Endothelial cell of umbilical vein (primary cell): ENCODE data around the gene MTFMT. TPM values are rescaled to one million over a fixed set of nuclear protein-coding genes. Genes with fewer than 3 reads are reported as not detected.
"Not testable (repeated sequence)": the region's sequence is repeated elsewhere in the genome, so short reads cannot be mapped to it uniquely, and the experiment has no call there.

Experiments
- BruUV-seq: library from RNA; stranded (reverse); fragments of 400-500 nt; replicated peaks from 2 replicates; lab custom pipeline; 2021; lab: Mats Ljungman, UMichigan
- CTCF ChIA-PET: fragments of 300-600, 350-600 bp; sonication (Branson Sonifier 250); formaldehyde crosslinking; loops from one replicate; lab custom pipeline; 2021; ENCODE audit warnings: antibody characterized with exemption, inconsistent platforms; lab: Charles Lee
- POLR2A ChIA-PET: fragments of 300-600, 350-600 bp; sonication (Branson Sonifier 250); formaldehyde crosslinking; loops from one replicate; lab custom pipeline; 2021; ENCODE audit warnings: antibody characterized with exemption, inconsistent platforms; lab: Charles Lee
- DNase-seq: peaks from one replicate; pipeline ENCODE4 v3.0.0-alpha.2; 2011; ENCODE audit warnings: low read depth, low spot score
- FAIRE-seq: peaks from 2 replicates; lab custom pipeline; 2011; peaks lifted over from hg19 to GRCh38; lab: Jason Lieb, UNC
- H2AFZ ChIP-seq: 2 replicates; pipeline ENCODE4 v1.6.0; 2012; ENCODE audit warnings: low read depth, low read length, control low read depth, inconsistent platforms
- H3K27ac ChIP-seq: 2 replicates; pipeline ENCODE4 v1.5.1; 2011; ENCODE audit warnings: low read depth, mild to moderate bottlenecking, control low read depth, low read length, moderate library complexity; ENCODE audit not compliant: insufficient read depth
- H3K27me3 ChIP-seq, 2 experiments: 2 replicates each; pipeline versions ENCODE4 v1.6.0 to v1.6.1; 2011; ENCODE audit warnings: low read length in 2 of 2, mixed read lengths in 1 of 2; ENCODE audit not compliant: control insufficient read depth in 2 of 2, insufficient read depth in 2 of 2
- H3K36me3 ChIP-seq, 2 experiments: 2 replicates in 1 of 2; 3 replicates in 1 of 2; pipeline ENCODE4 v1.5.1; 2011; ENCODE audit warnings: low read length in 2 of 2, mild to moderate bottlenecking in 1 of 2, moderate library complexity in 1 of 2; ENCODE audit not compliant: control insufficient read depth in 2 of 2, insufficient read depth in 2 of 2; ENCODE audit errors: extremely low read depth in 1 of 2
- H3K4me1 ChIP-seq: 3 replicates; pipeline ENCODE4 v1.5.1; 2011; ENCODE audit warnings: mild to moderate bottlenecking, low read length; ENCODE audit not compliant: control insufficient read depth, insufficient read depth; ENCODE audit errors: extremely low read depth
- H3K4me2 ChIP-seq: 2 replicates; pipeline ENCODE4 v1.6.1; 2011; ENCODE audit warnings: low read length, control low read depth, mixed read lengths; ENCODE audit not compliant: insufficient read depth
- H3K4me3 ChIP-seq, 3 experiments: fragments of 200-600 bp in 1 of 3; sonication (generic), shearing (Covaris generic) in 1 of 3; replicated peaks in 1 of 3; 2 replicates each; pipeline ENCODE4 v1.5.1; 2011 to 2016; ENCODE audit warnings: control low read depth in 3 of 3, low read length in 3 of 3, mild to moderate bottlenecking in 2 of 3, inconsistent platforms in 1 of 3, low read depth in 1 of 3, moderate library complexity in 1 of 3; ENCODE audit not compliant: insufficient read depth in 1 of 3
- H3K79me2 ChIP-seq: 2 replicates; pipeline ENCODE4 v1.6.0; 2012; ENCODE audit warnings: low read length, inconsistent platforms; ENCODE audit not compliant: control insufficient read depth, insufficient read depth
- H3K9ac ChIP-seq: replicated peaks from 2 replicates; pipeline ENCODE3; 2011; ENCODE audit warnings: low read length, control low read depth; ENCODE audit not compliant: insufficient read depth; ENCODE audit errors: extremely low read depth
- H3K9me1 ChIP-seq: replicated peaks from 3 replicates; pipeline ENCODE4 v1.6.0; 2011; ENCODE audit warnings: mild to moderate bottlenecking, low read length; ENCODE audit not compliant: control insufficient read depth, insufficient read depth; ENCODE audit errors: extremely low read depth
- H3K9me3 ChIP-seq: replicated peaks from 2 replicates; pipeline ENCODE4 v1.5.1; 2012; ENCODE audit warnings: low read length, inconsistent platforms; ENCODE audit not compliant: control insufficient read depth, insufficient read depth
- H4K20me1 ChIP-seq: replicated peaks from 2 replicates; pipeline ENCODE3; 2011; ENCODE audit warnings: mild to moderate bottlenecking, low read length; ENCODE audit not compliant: control insufficient read depth, insufficient read depth; ENCODE audit errors: extremely low read depth
- FOS ChIP-seq: IDR thresholded peaks from 2 replicates; pipeline ENCODE4 v1.6.1; 2011; ENCODE audit warnings: mild to moderate bottlenecking, low read length, moderate library complexity, borderline replicate concordance; ENCODE audit not compliant: insufficient read depth
- GATA2 ChIP-seq: IDR thresholded peaks from 2 replicates; pipeline ENCODE4 v1.7.0; 2011; ENCODE audit warnings: low read depth, mild to moderate bottlenecking, moderate library complexity, mixed read lengths, low read length; ENCODE audit not compliant: insufficient read length, insufficient read depth
- POLR2AphosphoS5 ChIP-seq: IDR thresholded peaks from 2 replicates; pipeline ENCODE4 v1.6.1; 2012; ENCODE audit warnings: low read depth, mild to moderate bottlenecking, control low read depth, low read length, moderate library complexity; ENCODE audit not compliant: insufficient read depth
- dilution Hi-C: fragments of 300-500 bp; cut with MboI; formaldehyde crosslinking; loops from one replicate; pipeline ENCODE4 v1.15.0; 2019; ENCODE audit warnings: low sequenced_read_pairs; ENCODE audit not compliant: extremely low pct_ligation_motif_present
- intact Hi-C: fragments of 100-400 bp; cut with micrococcal nuclease; formaldehyde crosslinking; loops from one replicate; pipeline ENCODE4 v1.10.0; 2022
- polyA plus RNA-seq, 4 experiments: library from polyadenylated mRNA; depleted of rRNA in 3 of 4; stranded (reverse) in 3 of 4; unstranded in 1 of 4; fragments of >200 nt; gene quantifications; 2 replicates each; pipeline versions ENCODE4 v1.2.1 to v1.2.3, GENCODE V29; 2011 to 2012; ENCODE audit warnings: missing spikeins in 1 of 4
- total RNA-seq: library from RNA; stranded (reverse); gene quantifications from 2 replicates; pipeline ENCODE4 v1.2.3, GENCODE V29; 2021

The MTFMT gene
- total and polyA plus RNA-seq, 2 donors (not counting 3 experiments of a cell fraction or from before 2014, with no cell fraction given), result 7.5 to 20.4 TPM

DNA sequence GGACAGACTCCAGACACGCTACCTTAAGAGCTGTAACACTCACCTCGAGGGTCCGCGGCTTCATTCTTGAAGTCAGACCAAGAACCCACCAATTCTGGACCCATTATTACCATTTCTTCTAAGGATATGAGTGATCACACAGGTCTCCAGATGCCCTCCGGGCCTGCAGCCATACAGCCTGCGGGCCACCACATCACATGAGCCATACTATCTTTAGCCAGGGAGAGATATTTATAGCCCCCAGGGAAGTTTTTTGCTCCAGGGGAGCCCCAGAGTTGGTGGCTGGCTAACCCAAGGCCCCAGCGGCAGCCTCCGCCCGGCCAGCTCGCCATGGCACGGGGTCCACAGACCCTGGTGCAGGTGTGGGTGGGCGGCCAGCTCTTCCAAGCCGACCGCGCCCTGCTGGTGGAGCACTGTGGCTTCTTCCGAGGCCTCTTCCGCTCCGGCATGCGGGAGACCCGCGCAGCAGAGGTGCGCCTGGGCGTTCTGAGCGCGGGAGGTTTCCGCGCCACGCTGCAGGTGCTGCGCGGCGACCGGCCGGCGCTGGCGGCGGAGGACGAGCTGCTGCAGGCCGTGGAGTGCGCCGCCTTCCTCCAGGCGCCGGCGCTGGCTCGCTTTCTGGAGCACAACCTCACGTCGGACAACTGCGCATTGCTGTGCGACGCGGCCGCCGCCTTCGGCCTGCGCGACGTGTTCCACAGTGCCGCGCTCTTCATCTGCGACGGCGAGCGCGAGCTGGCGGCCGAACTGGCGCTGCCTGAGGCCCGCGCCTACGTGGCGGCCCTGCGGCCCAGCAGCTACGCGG, 47.2 kb upstream of the MTFMT start, which contains the start of gene KBTBD13:
TSS of gene KBTBD13 (plus strand) at position 261 of the 805 bp plus-strand sequence. CDS start at position 331, 70 bp downstream.
- DNase-seq (no peak), FAIRE-seq (no peak)
- dilution Hi-C loops, result no loop called here
- Histone ChIP-seq H4K20me1 (no peaks in the 10 kb centered on the region), H3K9me1 (no peaks in the 10 kb centered on the region), H3K79me2 (no peaks in the 10 kb centered on the region), H3K4me2 (no peak within 1 kb of the TSS), H3K27me3 (peaks cover 24 to 25% of the 10 kb centered on the region in 2 experiments), H3K27ac (no peak within 1 kb of the TSS), H2AFZ (no peak within 1 kb of the TSS), H3K4me3 (no peak within 1 kb of the TSS), H3K9ac (no peak within 1 kb of the TSS), H3K4me1 (no peaks in the 10 kb centered on the region), H3K36me3 (no peaks in the 10 kb centered on the region), H3K9me3 (no peaks in the 10 kb centered on the region)
- TF ChIP-seq GATA2 (no peak), FOS (no peak), POLR2AphosphoS5 (no peak)
- intact Hi-C loops, result no loop called here
- POLR2A ChIA-PET, result no interaction called here
- CTCF ChIA-PET, result interaction anchor here (1.0 to 6.0 kb wide), 9 partner anchors 9 to 349 kb away, joined by 3 to 89 read pairs (median 14); partner anchors contain the start of gene RASL12
- BruUV-seq, result no TSS peak

DNA sequence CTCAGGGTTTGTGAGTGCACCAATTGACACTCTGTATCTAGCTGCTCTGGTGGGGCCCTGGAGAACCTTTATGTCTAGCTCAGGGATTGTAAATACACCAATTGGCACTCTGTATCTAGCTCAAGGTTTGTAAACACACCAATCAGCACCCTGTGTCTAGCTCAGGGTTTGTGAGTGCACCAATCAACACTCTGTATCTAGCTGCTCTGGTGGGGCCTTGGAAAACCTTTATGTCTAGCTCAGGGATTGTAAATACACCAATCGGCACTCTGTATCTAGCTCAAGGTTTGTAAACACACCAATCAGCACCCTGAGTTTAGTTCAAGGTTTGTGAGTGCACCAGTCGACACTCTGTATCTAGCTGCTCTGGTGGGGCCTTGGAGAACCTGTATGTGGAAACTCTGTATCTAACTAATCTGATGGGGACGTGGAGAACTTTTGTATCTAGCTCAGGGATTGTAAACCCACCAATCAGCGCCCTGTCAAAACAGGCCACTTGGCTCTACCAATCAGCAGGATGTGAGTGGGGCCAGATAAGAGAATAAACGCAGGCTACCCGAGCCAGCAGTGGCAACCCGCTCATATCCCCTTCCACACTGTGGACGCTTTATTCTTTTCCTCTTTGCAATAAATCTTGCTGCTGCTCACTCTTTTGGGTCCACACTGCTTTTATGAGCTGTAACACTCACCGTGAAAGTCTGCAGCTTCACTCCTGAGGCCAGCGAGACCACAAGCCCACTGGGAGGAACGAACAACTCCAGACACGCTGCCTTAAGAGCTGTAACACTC, 46.4 kb upstream of the MTFMT start:
- DNase-seq, dilution Hi-C loops, POLR2A ChIA-PET, H3K27ac ChIP-seq, intact Hi-C loops, H3K9me1 ChIP-seq, H3K9me3 ChIP-seq, FAIRE-seq, H3K4me2 ChIP-seq, H3K79me2 ChIP-seq, H3K9ac ChIP-seq, BruUV-seq, H3K36me3 ChIP-seq, H2AFZ ChIP-seq, H4K20me1 ChIP-seq, H3K4me3 ChIP-seq, H3K4me1 ChIP-seq: not testable (repeated sequence)
- CTCF ChIA-PET, result interaction anchor here (1.1 to 6.0 kb wide), 8 partner anchors 8 to 348 kb away, joined by 3 to 89 read pairs (median 19); partner anchors contain the start of gene RASL12
- peaks cover 18 to 20% of the 10 kb centered on the region in 2 experiments for H3K27me3 ChIP-seq

GRCh38 chr15:65074946-65075345, 45.5 kb upstream of the MTFMT start:
- H3K9ac ChIP-seq, H3K36me3 ChIP-seq, intact Hi-C loops, H3K4me1 ChIP-seq, H4K20me1 ChIP-seq, DNase-seq, H3K27ac ChIP-seq, H3K4me3 ChIP-seq, dilution Hi-C loops, POLR2A ChIA-PET, FAIRE-seq, H3K79me2 ChIP-seq, H3K9me1 ChIP-seq, H3K4me2 ChIP-seq, H3K9me3 ChIP-seq, H2AFZ ChIP-seq, BruUV-seq: not testable (repeated sequence)
- H3K27me3 ChIP-seq, result peaks cover 17 to 20% of the 10 kb centered on the region in 2 experiments
- CTCF ChIA-PET, result interaction anchor here (1.2 to 6.0 kb wide), 3 partner anchors 13 to 265 kb away, joined by 3 to 29 read pairs (median 4); no protein-coding TSS in a partner anchor
